GM23338 (cell line): ENCODE data around the gene TTC38. TPM values are rescaled to one million over a fixed set of nuclear protein-coding genes. Genes with fewer than 3 reads are reported as not detected.
"Not testable (repeated sequence)": the region's sequence is repeated elsewhere in the genome, so short reads cannot be mapped to it uniquely, and the experiment has no call there.

Experiments used
- ATAC-seq: fragments of 200-7000 bp; cut with Tn5 transposase; 3 replicates; pipeline ENCODE4 v1.9.1; 2020
- DNase-seq: peaks from one replicate; pipeline ENCODE4 v3.0.0-alpha.2; 2015; ENCODE audit warnings: low spot score
- H2AFZ ChIP-seq: fragments of 200-600 bp; sonication (generic); 2 replicates; pipeline ENCODE4 v1.8.0; 2016; ENCODE audit warnings: antibody characterized with exemption, mild to moderate bottlenecking, moderate library complexity
- H3F3A ChIP-seq: fragments of 200-600 bp; sonication (generic); replicated peaks from 2 replicates; pipeline ENCODE4 v1.8.0; 2017; ENCODE audit warnings: antibody characterized with exemption, mixed run types, low read depth
- H3K27ac ChIP-seq: fragments of 200-600 bp; sonication (generic); 2 replicates; pipeline ENCODE4 v1.6.1; 2016; ENCODE audit warnings: low read depth
- H3K27me3 ChIP-seq: fragments of 200-600 bp; sonication (generic); 2 replicates; pipeline ENCODE4 v1.8.0; 2016; ENCODE audit warnings: mild to moderate bottlenecking, mixed run types, moderate library complexity; ENCODE audit not compliant: insufficient read depth
- H3K36me3 ChIP-seq: fragments of 200-600 bp; sonication (generic); 2 replicates; pipeline ENCODE4 v1.8.0; 2016; ENCODE audit warnings: mild to moderate bottlenecking; ENCODE audit not compliant: insufficient read depth
- H3K4me1 ChIP-seq: fragments of 200-600 bp; sonication (generic); 2 replicates; pipeline ENCODE4 v1.8.0; 2016; ENCODE audit warnings: mild to moderate bottlenecking, moderate library complexity; ENCODE audit not compliant: insufficient read depth
- H3K4me2 ChIP-seq: fragments of 200-600 bp; sonication (generic); 2 replicates; pipeline ENCODE4 v1.7.1; 2017; ENCODE audit warnings: mixed run types
- H3K4me3 ChIP-seq: fragments of 200-600 bp; sonication (generic); 2 replicates; pipeline ENCODE4 v1.6.1; 2016; ENCODE audit warnings: mixed run types
- H3K79me2 ChIP-seq: fragments of 200-600 bp; sonication (generic); replicated peaks from 2 replicates; pipeline ENCODE4 v1.8.0; 2017; ENCODE audit warnings: mild to moderate bottlenecking; ENCODE audit not compliant: insufficient read depth
- H3K9me2 ChIP-seq: fragments of 200-600 bp; sonication (generic); 2 replicates; pipeline ENCODE4 v1.8.0; 2017; ENCODE audit not compliant: insufficient read depth
- H4K20me1 ChIP-seq: fragments of 200-600 bp; sonication (generic); replicated peaks from 2 replicates; pipeline ENCODE4 v1.8.0; 2017; ENCODE audit warnings: mild to moderate bottlenecking; ENCODE audit not compliant: insufficient read depth
- H3K27ac Mint-ChIP-seq: 2 replicates; pipeline ENCODE4 v1.8.0; 2020; ENCODE audit warnings: inconsistent platforms, mild to moderate bottlenecking, moderate library complexity, mixed read lengths
- H3K27me3 Mint-ChIP-seq: 3 replicates; pipeline ENCODE4 v1.8.0; 2022; ENCODE audit warnings: low read depth, mild to moderate bottlenecking, moderate library complexity, mixed read lengths, inconsistent platforms; ENCODE audit not compliant: insufficient read depth, poor library complexity
- H3K36me3 Mint-ChIP-seq: 3 replicates; pipeline ENCODE4 v1.8.0; 2021; ENCODE audit warnings: low read depth, mild to moderate bottlenecking, inconsistent platforms, moderate library complexity, mixed read lengths
- H3K4me1 Mint-ChIP-seq: 3 replicates; pipeline ENCODE4 v1.8.0; 2020; ENCODE audit warnings: mild to moderate bottlenecking, inconsistent platforms, mixed read lengths
- H3K4me3 Mint-ChIP-seq: 3 replicates; pipeline ENCODE4 v1.8.0; 2021; ENCODE audit warnings: moderate library complexity, mild to moderate bottlenecking, inconsistent platforms, mixed read lengths
- H3K9me3 Mint-ChIP-seq: 3 replicates; pipeline ENCODE4 v1.8.0; 2020; ENCODE audit warnings: moderate library complexity, mild to moderate bottlenecking, inconsistent platforms, mixed read lengths
- CTCF ChIP-seq, 2 experiments: fragments of 200-600 bp in 1 of 2; sonication (generic) in 1 of 2; conservative IDR thresholded peaks; 2 replicates each; pipeline versions ENCODE4 v1.5.1 to v1.6.1; 2016 to 2017; ENCODE audit warnings: antibody characterized with exemption in 2 of 2, low read depth in 2 of 2, mild to moderate bottlenecking in 2 of 2, moderate library complexity in 1 of 2
- EZH2 ChIP-seq: fragments of 200-600 bp; sonication (generic); IDR thresholded peaks from one replicate; pipeline ENCODE4 v1.8.0; 2017; ENCODE audit warnings: antibody characterized with exemption, mild to moderate bottlenecking, low read depth; ENCODE audit not compliant: unreplicated experiment
- JUNB ChIP-seq: IDR thresholded peaks from one replicate; pipeline ENCODE4 v1.6.1; 2016; ENCODE audit warnings: antibody characterized with exemption; ENCODE audit not compliant: unreplicated experiment
- NANOG ChIP-seq: IDR thresholded peaks from 2 replicates; pipeline ENCODE4 v1.6.1; 2016; ENCODE audit warnings: antibody characterized with exemption, borderline replicate concordance
- POLR2AphosphoS5 ChIP-seq: IDR thresholded peaks from 2 replicates; pipeline ENCODE4 v1.6.1; 2016; ENCODE audit warnings: antibody characterized with exemption, low read depth
- STAT1 ChIP-seq: IDR thresholded peaks from one replicate; pipeline ENCODE4 v1.6.1; 2016; ENCODE audit warnings: antibody characterized with exemption; ENCODE audit not compliant: unreplicated experiment
- ZNF114 ChIP-seq: fragments of 250-450 bp; sonication (Bioruptor Pico); IDR thresholded peaks from 2 replicates; pipeline ENCODE4 v1.5.0; 2020; ENCODE audit warnings: mild to moderate bottlenecking, moderate library complexity
- ZNF331 ChIP-seq: fragments of 250-450 bp; sonication (Bioruptor Pico); IDR thresholded peaks from 2 replicates; pipeline ENCODE4 v1.5.0; 2020; ENCODE audit warnings: low read depth, mild to moderate bottlenecking, moderate library complexity
- ZNF462 ChIP-seq: fragments of 250-450 bp; sonication (Bioruptor Pico); IDR thresholded peaks from 2 replicates; pipeline ENCODE4 v1.5.0; 2020; ENCODE audit warnings: mild to moderate bottlenecking, moderate library complexity
- polyA plus RNA-seq: library from polyadenylated mRNA; unstranded; fragments of >200 nt; fragmentation: Nextera tagmentation; extraction: Ambion mirVana; gene quantifications from 2 replicates; pipeline ENCODE4 v1.2.1, GENCODE V29; 2016
- total RNA-seq: library from RNA; depleted of rRNA; stranded (reverse); fragments of >200 nt; shearing (Covaris generic); gene quantifications from 2 replicates; pipeline ENCODE4 v1.2.3, GENCODE V29; 2014

The TTC38 gene
- total and polyA plus RNA-seq, 2 experiments from 2014 or later: 11.8 to 46.6 TPM

DNA sequence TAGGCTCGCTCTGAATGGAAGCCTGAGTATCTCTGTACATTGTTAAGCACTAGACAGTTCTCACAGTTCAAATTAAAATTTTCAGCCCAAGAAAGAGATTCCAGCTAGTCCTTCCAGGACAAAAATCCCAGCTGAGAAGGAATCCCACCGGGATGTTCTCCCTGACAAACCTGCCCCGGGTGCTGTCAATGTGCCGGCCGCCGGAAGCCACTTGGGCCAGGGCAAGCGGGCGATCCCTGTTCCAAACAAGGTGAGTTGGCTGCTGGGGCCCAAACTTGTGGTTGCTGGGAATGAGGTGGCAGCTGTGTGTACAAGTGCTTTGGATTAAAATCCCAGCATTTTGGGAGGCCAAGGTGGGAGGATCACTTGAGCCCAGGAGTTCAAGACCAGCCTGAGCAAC, 44.2 kb downstream of the TTC38 start:
- Histone ChIP-seq H3K4me2 (no peak overlapping the region), H3K27me3 (no peaks in the 10 kb centered on the region), H3K9me2 (no peaks in the 10 kb centered on the region), H3K79me2 (peaks cover 12% of the 10 kb centered on the region), H3F3A (no peaks in the 10 kb centered on the region), H3K4me1 (no peaks in the 10 kb centered on the region), H4K20me1 (0 out of 2 replicates have a peak, but pooled peaks cover 9% of the 10 kb centered on the region), H3K36me3 (peaks cover 4% of the 10 kb centered on the region; the same call in 1 of the 2 replicates), H3K27ac (no peak overlapping the region), H2AFZ (no peak overlapping the region), H3K4me3 (no peak overlapping the region)
- H3K4me1 Mint-ChIP-seq: no peaks in the 10 kb centered on the region
- no peaks in the 10 kb centered on the region for H3K9me3 Mint-ChIP-seq
- no peak overlapping the region for H3K27ac Mint-ChIP-seq
- ATAC-seq: no peak
- H3K4me3 Mint-ChIP-seq: no peak overlapping the region
- H3K36me3 Mint-ChIP-seq: peaks cover 40% of the 10 kb centered on the region
- H3K27me3 Mint-ChIP-seq: peaks cover 2% of the 10 kb centered on the region
- TF ChIP-seq CTCF (conservative IDR thresholded peaks at IDR 0.05; ENCODE audit: low read depth in 2 of 2) (no peak), ZNF114 (no peak), STAT1 (no peak)
- DNase-seq: no peak

DNA sequence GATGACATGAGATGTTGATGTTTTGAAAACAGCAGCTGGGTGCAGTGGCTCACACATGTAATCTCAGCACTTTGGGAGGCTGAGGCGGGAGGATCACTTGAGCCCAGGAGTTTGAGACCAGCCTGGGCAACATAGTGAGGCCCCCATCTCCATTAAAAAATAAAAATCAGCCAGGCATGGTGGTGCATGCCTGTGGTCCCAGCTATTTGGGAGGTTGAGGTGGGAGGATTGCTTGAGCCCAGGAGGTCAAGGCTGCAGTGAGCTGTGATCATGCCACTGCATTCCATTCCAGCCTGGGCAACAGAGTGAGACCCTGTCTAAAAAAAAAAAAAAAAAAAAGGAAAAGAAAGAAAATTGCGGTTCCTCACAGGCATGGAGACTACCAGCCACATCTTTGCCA, 45.0 kb downstream of the TTC38 start:
- H3K9me3 Mint-ChIP-seq, H3K4me3 ChIP-seq, ATAC-seq, H3K27ac Mint-ChIP-seq, H3K27ac ChIP-seq, H3K79me2 ChIP-seq, H2AFZ ChIP-seq, H3K9me2 ChIP-seq, DNase-seq, H3K4me1 Mint-ChIP-seq, H3K4me1 ChIP-seq, H3K36me3 ChIP-seq, H3K4me3 Mint-ChIP-seq, H4K20me1 ChIP-seq, H3K27me3 Mint-ChIP-seq, H3K27me3 ChIP-seq, H3F3A ChIP-seq, H3K4me2 ChIP-seq: not testable (repeated sequence)
- peaks cover 48% of the 10 kb centered on the region for H3K36me3 Mint-ChIP-seq

- H3K4me2 ChIP-seq: no peak overlapping the region
- H3K4me1 ChIP-seq: no peaks in the 10 kb centered on the region
- H3K27ac Mint-ChIP-seq: no peak overlapping the region
- DNase-seq (no peak), ATAC-seq (no peak)
- no peak overlapping the region for H2AFZ ChIP-seq
- H3K36me3 Mint-ChIP-seq: peaks cover 54% of the 10 kb centered on the region
- H3K27me3 ChIP-seq: no peaks in the 10 kb centered on the region
- H3K4me3 ChIP-seq: no peak overlapping the region
- no peak overlapping the region for H3K27ac ChIP-seq
- H3K9me2 ChIP-seq: no peaks in the 10 kb centered on the region
- no peaks in the 10 kb centered on the region for H3K9me3 Mint-ChIP-seq
- H3K36me3 ChIP-seq: peaks cover 14% of the 10 kb centered on the region
- no peaks in the 10 kb centered on the region; the same call in 1 of the 2 replicates for H4K20me1 ChIP-seq
- H3K4me1 Mint-ChIP-seq: no peaks in the 10 kb centered on the region
- peaks cover 2% of the 10 kb centered on the region for H3K27me3 Mint-ChIP-seq
- no peaks in the 10 kb centered on the region; the same call in 1 of the 2 replicates for H3K79me2 ChIP-seq
- H3K4me3 Mint-ChIP-seq: no peak overlapping the region
- H3F3A ChIP-seq: no peaks in the 10 kb centered on the region
- TF ChIP-seq JUNB: no peak
- no peak for TF ChIP-seq ZNF114
- no peak for TF ChIP-seq EZH2
- no peak for TF ChIP-seq ZNF331 (CRISPR knock-in tag)
- TF ChIP-seq POLR2AphosphoS5: no peak
- no peak for TF ChIP-seq ZNF462 (CRISPR knock-in tag)
- TF ChIP-seq NANOG: no peak
Measured at GRCh38 chr22:46315976-46316375, 48.2 kb downstream of the TTC38 start.
